Retina (tissue), 1 donor: ENCODE measurements around the gene EPHB1.

Experiments used
- DNase-seq: peaks from one replicate; pipeline ENCODE4 v3.0.0-alpha.2; 2016

Gene EPHB1

DNA sequence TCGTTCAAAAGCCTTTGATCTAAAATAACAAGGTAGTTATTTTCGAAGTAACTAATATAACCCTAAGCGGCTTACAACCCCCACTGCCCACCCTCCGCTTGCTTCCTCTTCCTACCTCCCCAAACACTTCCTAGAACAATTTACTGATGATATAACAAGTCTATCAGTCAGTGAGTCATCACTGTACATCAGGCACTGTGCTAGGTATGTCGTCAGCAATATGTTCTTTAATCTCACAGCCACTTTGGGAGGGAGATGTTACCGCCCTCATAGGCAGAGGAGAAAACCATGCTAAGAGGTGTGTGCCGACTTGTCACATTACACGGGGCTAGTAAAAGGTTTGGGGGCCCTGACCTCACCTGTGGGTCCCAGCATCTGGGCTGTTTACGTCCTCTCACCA is 381.8 kb downstream of the EPHB1 start:
- DNase-seq: no peak

- DNase-seq: no peak
These were observed 383.5 kb downstream of the EPHB1 start for GRCh38 chr3:135178566-135178965.

DNA sequence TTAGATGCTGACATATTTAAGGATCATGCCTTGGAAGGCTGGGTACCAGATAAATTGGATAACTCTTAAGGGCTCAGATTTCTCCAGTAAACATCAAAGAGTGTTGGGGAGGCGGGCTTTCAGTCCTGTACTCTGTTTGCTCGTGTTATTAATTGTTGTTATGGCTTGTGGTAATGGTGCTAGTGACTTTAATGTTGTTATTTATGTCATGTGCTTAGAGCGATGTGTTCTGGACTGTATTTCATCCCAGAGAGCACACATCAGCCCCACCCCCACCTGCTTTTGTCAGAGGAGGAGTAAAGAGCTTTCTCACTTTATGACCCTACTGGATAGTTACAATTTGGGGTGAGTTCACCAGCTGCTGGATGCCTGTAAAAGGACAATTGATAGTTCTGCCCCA is 386.3 kb downstream of the EPHB1 start:
- DNase-seq: no peak

DNA sequence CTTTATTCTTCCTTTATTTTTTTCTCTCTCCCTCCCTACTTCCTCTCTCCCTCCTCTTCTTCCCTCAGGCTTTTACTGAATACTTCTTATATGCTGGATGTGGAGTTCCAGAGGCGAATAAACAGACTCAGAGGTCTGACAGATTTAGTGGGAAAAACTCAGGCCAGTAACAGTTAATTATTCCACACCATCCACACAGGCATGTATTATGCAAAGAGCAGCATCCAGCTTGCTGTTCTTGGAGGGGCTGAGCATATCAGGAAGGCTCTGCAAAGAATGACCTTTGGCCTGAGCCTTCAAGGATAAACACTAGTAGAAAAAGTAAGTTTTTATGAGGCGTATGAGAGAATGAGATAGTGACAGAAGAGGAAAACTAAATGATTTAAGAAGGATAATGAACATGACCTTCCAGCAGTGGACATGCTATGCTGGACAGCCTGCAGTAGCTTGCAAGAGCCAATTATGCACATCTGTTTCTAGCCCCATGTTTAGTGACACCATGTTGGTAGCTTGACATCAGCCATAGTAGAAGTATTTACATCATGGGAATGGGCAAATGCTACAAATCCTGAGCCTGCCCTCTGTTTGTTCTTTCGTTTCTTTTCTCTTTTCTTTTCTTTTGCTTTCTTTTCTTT is 387.4 kb downstream of the EPHB1 start:
- no peak for DNase-seq

- no peak for DNase-seq
These were observed 395.6 kb downstream of the EPHB1 start for GRCh38 chr3:135190658-135191057.

DNA sequence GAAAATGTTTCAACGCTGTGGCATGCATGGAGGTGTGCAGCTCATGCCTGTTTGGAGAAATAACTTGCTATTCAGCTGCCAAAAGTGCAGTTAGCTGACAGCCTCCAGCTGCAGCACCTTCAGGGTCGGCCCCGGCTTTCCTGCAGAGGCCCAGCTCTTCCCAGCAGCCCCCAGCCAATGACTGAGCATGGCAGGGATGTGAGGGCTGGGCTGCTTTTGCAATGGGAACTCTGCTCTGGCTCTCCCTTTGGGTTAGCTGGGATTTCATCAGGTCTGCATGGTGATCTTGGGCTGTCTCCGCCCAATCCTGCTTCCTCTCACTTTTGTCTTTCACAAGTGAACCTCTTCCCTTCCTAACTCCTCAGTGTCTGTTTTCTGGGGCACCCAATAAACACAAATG is 396.6 kb downstream of the EPHB1 start:
- DNase-seq: no peak

- DNase-seq: no peak
These were observed 397.9 kb downstream of the EPHB1 start for GRCh38 chr3:135192929-135193328.

DNA sequence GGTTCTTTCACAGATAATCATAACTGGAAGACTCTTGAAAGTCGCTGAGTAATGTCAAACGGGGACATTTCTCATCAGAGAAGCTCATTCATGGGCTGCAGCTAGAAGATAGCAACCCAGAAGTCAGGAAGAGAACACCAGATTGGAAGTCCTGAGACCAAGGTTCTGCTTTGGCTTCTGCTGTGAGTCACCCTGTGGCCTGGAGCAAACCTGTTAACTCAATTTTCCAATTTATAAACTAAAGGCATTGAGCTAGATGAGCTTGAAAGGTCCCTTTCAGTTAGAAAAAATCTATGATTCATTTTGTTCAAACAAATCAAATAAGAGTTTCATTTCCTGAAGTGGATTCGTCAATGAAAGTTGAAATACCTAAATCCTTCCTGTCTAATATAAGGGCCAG is 402.2 kb downstream of the EPHB1 start:
- DNase-seq: no peak

- DNase-seq: no peak
These were observed 402.8 kb downstream of the EPHB1 start for GRCh38 chr3:135197856-135198255.

DNA sequence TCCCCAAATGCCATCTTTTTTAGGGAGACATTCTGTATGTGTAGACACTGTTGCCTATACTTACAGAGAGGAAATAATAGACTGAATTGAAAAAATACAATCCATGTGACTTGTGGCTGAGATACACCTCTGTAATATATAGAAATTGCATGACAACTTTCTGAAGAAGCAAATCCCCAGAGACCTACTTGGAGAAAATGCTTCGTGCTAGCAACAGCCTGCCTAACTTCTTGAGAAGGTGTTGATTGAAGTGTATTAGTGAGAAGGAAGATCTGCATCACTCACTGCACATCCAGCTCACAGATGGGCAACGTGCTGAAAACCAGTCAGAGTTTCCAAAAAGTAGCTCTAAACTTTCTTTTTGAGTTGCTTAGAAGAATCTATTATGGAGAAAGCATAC is 404.1 kb downstream of the EPHB1 start:
- no peak for DNase-seq

- no peak for DNase-seq
These were observed 408.0 kb downstream of the EPHB1 start for GRCh38 chr3:135203026-135203425.

DNA sequence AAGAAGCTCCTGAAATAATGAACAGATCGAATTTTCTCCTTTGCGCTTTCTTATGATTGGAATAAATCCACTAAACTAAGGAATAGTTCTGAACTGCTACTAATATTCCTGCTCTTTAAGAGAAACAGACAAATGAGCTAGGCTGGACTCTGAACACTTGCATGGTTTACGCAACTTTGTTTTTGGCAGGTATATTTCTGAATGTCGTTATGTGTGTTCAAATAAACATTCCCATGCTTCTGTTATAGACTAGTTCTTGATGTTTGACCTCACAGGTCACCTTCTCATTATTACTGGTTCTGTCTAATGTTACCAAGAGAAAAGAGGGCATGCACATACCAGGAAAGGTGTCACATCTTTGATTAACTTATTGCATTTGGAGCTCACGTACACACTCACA is 418.2 kb downstream of the EPHB1 start:
- DNase-seq: no peak

DNA sequence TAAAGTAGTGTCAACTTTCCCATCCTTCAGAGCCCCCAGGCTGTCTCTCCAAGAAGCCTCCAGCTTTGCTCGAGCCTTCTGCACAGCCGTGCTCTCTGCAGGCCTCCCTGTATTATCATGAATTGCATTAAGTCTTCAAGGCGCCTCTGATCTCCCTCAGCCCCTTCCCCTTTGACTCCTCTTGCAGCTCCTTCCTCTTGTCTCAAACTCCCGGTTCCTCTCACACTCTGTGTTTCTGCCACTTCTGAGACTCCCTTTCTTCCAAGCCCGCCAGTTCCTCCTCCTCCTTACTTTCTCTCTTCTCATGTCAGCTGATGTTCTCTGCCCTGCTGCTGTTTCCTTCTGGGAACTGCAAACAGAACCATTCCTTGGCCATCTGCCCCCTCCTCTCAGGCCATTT is 418.8 kb downstream of the EPHB1 start:
- no peak for DNase-seq

GRCh38 chr3:135214400-135214799 is 419.3 kb downstream of the EPHB1 start:
- no peak for DNase-seq

DNA sequence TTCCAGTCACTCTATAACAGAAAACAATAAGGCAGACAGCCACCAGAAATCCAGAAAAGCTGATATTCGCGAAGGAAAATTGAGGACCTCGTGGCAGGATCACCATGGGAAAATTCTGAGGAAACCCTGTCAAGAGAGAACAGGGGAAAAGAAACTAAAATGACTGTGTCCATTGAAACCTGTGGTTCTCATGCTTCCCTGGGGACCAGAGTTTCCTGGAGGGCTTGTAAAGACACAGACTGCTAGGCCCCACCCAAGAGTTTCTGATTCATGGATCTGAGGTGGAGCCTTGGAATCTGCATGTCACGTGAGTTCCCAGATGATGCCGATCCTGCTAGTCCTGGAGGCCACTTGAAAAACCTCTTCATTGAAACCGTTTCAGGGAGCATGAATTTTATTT is 420.5 kb downstream of the EPHB1 start:
- no peak for DNase-seq

DNA sequence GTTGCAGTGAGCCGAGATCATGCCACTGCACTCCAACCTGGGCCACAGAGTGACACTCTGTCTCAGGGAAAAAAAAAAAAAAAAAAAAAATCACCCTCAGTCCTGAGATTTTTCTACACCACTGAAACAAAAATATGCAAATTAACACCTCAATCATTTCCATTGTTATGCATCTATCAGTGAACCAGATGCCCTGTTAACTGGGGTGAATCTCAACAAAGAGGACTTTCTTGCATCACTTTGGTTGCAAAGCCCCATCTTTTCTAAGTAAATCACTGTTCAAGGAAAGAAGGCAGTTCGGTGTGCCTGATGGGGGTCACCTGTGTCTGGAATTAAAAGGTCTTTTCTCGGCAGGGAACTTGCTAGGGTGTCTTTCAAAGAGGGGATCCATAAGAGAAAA is 421.6 kb downstream of the EPHB1 start:
- DNase-seq: no peak

- no peak for DNase-seq
These were observed 422.7 kb downstream of the EPHB1 start for GRCh38 chr3:135217730-135218129.

DNA sequence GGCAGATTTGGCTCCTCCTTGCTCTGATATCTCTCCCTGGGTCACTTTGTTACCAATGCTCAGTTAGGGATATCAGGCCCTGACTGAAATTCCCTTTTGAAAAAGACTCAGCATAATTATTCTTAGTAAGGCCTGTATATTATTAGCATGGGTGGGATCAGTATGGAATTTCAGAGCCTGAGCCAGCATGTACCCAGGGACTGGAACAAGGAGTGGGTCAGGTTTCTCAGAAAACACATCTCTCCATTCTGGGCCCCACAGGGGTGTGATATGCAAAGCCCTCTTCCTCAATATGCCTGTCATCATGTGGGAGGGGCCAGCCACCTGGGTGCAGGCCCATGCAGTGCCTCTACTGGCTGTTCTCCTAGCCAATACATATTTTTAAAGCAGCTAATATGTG is 423.2 kb downstream of the EPHB1 start:
- no peak for DNase-seq

- no peak for DNase-seq
These were observed 423.7 kb downstream of the EPHB1 start for GRCh38 chr3:135218782-135219181.

GRCh38 chr3:135224815-135225362 is 429.8 kb downstream of the EPHB1 start:
- no peak for DNase-seq

- DNase-seq: no peak
These were observed 431.0 kb downstream of the EPHB1 start for GRCh38 chr3:135226057-135226456.

GRCh38 chr3:135228201-135228600 is 433.1 kb downstream of the EPHB1 start:
- no peak for DNase-seq

- no peak for DNase-seq
These were observed 434.0 kb downstream of the EPHB1 start for GRCh38 chr3:135229018-135229495.

- DNase-seq: no peak
These were observed 436.7 kb downstream of the EPHB1 start for GRCh38 chr3:135231737-135232136.

- no peak for DNase-seq
These were observed 437.2 kb downstream of the EPHB1 start for GRCh38 chr3:135232226-135232625.
